GM12891 (cell line): Measurements from ENCODE around the gene RPL26.

ENCODE experiments used
- POLR2A ChIP-seq: IDR thresholded peaks from 2 replicates; pipeline ENCODE4 v1.6.1; 2011; ENCODE audit warnings: low read depth, low read length, control low read depth
- POLR2AphosphoS5 ChIP-seq: IDR thresholded peaks from 2 replicates; pipeline ENCODE4 v1.6.1; 2011; ENCODE audit warnings: low read depth, low read length, control low read depth
- TAF1 ChIP-seq: IDR thresholded peaks from 2 replicates; pipeline ENCODE4 v1.6.1; 2011; ENCODE audit warnings: low read depth, low read length, control low read depth

- TF ChIP-seq POLR2AphosphoS5 = no peak
- no peak for TF ChIP-seq TAF1
- no peak for TF ChIP-seq POLR2A
Observed at GRCh38 chr17:8418471-8418870, 35.5 kb upstream of the RPL26 start.
